ENCODE measurements around the gene KIRREL1. TPM values are rescaled to one million over a fixed set of nuclear protein-coding genes. Genes with fewer than 3 reads are reported as not detected.

Gene KIRREL1
- polyA plus RNA-seq, 3 donors: 178 to 185 (median 183) TPM

GRCh38 chr1:157971769-157972168, 21.7 kb upstream of the KIRREL1 start:
- no peak for DNase-seq (ENCODE audit: low read depth in 3 of 3, low spot score in 2 of 3)

GRCh38 chr1:157975228-157975950, 18.1 kb upstream of the KIRREL1 start:
- no peak for DNase-seq (ENCODE audit: low read depth in 3 of 3, low spot score in 2 of 3)

DNA sequence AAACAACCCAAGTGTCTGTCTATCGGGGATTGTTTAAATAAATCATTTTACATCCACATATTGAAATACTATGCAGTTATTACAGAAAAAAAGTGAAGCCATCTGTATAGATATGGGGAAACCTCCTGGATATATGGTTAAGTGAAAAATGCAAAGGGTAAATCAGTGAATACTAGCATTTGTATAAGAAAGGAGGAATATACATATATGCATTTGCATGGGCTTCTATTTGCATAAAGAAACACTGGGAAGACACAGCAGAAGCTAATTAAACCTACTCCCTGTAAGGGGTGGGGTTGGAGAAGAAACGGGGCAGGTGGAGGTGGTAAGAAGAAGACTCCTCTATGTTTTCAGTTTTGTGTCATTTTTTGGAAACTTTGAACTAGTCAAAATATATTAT, 16.6 kb upstream of the KIRREL1 start:
- DNase-seq (ENCODE audit: low read depth in 3 of 3, low spot score in 2 of 3): no peak

GRCh38 chr1:157978586-157979403, 14.7 kb upstream of the KIRREL1 start:
- no peak for DNase-seq (ENCODE audit: low read depth in 3 of 3, low spot score in 2 of 3)

GRCh38 chr1:157982136-157982535, 11.3 kb upstream of the KIRREL1 start:
- DNase-seq (ENCODE audit: low read depth in 3 of 3, low spot score in 2 of 3): no peak

DNA sequence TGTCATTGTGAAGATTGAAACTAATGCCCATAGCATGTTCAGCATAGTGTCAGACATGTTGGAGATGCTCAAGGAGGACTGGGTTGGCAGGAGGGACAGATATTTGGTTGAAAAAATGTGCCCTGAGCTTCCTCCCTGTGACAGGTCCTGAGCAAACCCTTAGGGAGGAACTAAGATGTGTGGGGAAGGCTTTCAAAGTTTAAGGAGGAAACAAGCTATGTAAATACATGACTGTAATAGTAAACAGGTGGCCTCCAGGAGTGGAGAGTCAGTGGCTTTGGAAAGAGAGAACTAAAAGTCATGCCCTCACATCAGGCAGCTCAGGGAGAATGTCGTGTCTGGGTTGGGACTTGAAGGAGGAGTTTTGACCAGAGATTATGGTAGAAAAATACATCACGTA, 9.7 kb upstream of the KIRREL1 start:
- no peak for DNase-seq (ENCODE audit: low read depth in 3 of 3, low spot score in 2 of 3)

- DNase-seq (ENCODE audit: low read depth in 3 of 3, low spot score in 2 of 3): no peak
Measured at GRCh38 chr1:157984469-157984868, 9.0 kb upstream of the KIRREL1 start.

GRCh38 chr1:157985473-157985872, 8.0 kb upstream of the KIRREL1 start:
- no peak for DNase-seq (ENCODE audit: low read depth in 3 of 3, low spot score in 2 of 3)

GRCh38 chr1:157988002-157988401, 5.4 kb upstream of the KIRREL1 start:
- DNase-seq (ENCODE audit: low read depth in 3 of 3, low spot score in 2 of 3): no peak

DNA sequence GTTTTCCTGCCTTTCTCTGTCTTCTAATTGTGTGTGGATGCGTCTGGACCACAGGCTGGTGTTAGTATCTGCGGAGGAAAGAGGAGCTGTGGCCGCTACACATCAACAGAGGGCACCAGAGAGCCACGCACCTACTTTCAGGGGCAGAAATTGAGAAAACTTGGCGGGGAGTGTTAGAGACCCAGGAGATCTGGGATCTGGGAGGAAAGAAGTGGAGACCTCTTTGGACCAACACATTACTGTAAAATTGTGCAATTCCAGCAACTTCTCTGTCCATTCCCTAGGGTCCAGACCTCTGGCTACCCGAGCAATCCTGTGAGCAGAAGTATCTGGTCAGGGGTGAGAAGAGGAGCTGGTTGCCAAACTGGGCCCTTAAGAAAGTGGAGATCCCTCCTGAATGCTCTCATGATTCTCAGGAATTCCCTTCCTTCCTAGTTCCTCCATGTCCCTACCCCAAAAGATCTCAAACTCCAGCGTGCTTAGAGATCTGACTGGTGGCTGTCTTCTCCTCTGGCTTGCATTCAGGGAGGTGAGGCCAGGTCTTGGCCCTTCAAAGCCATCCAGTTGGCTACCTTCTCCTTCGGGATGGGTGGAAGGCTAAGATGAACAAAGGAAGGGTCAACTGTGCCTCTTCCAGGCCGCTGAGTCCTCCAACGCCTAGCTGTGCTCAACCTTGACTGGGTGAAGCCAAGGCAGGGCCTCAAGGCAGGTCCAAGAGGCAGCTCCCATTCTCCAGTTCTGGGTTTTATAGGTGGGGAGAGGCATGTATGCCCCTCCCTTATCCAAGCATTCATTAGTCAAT, 1.2 kb upstream of the KIRREL1 start:
- DNase-seq (ENCODE audit: low read depth in 3 of 3, low spot score in 2 of 3): no peak

GRCh38 chr1:157992833-157993146, 655 bp upstream of the KIRREL1 start:
- no peak for DNase-seq (ENCODE audit: low read depth in 3 of 3, low spot score in 2 of 3)

- DNase-seq (ENCODE audit: low read depth in 3 of 3, low spot score in 2 of 3): no peak
Measured at GRCh38 chr1:157993918-157994605, 617 bp downstream of the KIRREL1 start.

GRCh38 chr1:157994704-157995582, 1.5 kb downstream of the KIRREL1 start:
- DNase-seq (ENCODE audit: low read depth in 3 of 3, low spot score in 2 of 3): no peak

GRCh38 chr1:157995583-157996169, 2.2 kb downstream of the KIRREL1 start:
- DNase-seq (ENCODE audit: low read depth in 3 of 3, low spot score in 2 of 3): no peak

DNA sequence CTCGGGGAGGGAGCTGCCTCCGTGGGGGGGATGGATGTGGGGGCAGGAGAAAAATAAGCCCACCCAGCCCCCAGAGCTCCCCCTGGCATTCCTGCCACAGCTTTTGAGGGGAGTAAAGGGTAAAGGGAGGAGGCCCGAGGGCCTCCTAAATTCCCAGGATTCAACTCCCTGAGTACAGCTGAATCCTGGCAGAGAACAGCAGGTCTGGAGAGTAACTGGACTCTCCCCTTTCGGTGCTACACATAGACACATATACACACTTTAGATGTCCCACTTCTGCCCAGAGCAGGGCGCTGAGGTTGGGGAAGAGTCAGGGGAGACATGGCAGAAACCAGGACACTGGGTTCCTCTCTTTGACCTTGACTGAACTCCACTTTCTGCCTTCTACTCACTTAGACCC, 3.0 kb downstream of the KIRREL1 start:
- DNase-seq (ENCODE audit: low read depth in 3 of 3, low spot score in 2 of 3): no peak

- no peak for DNase-seq (ENCODE audit: low read depth in 3 of 3, low spot score in 2 of 3)
Measured at GRCh38 chr1:158000507-158000906, 7.1 kb downstream of the KIRREL1 start.

- no peak for DNase-seq (ENCODE audit: low read depth in 3 of 3, low spot score in 2 of 3)
Measured at GRCh38 chr1:158002022-158002630, 8.7 kb downstream of the KIRREL1 start.

DNA sequence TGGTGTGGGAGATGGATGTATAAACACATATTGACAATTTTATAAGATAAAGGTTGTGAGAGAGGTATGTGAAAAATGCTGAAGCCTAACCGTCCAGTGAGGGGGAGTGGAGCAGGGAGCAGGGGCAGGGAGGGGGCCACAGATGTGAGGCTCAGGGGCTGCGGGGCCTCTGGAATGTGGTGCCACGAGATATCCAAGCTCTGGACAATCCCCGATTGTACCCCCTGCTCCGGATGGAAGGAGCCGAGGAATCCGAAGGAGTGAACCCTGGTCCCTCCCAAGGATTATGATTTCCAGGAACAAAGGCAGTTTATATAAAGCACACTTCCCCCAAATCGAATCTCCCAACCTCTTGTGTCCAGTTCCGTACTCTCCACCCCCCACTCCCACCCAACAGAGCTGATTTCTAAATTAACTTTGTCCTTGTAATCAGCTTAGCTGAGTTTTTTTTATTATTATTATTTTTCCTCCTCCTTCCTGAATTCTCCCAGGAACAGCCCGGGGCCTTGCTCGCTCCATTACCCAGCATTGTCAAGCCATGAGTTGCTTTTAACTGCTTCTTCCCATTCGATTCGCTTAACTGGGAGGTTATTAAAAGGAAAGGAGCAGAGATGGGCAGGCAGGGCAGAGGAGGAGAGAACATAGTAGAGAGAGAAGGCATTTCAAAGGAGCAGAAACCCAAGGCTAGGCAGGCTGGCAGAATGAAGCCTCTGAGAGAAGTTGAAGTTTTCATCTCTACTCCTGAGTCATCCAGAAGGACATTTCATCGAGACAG, 9.4 kb downstream of the KIRREL1 start:
- no peak for DNase-seq (ENCODE audit: low read depth in 3 of 3, low spot score in 2 of 3)

Data from right renal cortex interstitium (tissue), 3 donors.